GM12878 (cell line): ENCODE measurements around the gene RPS6KA4. TPM values are rescaled to one million over a fixed set of nuclear protein-coding genes. Genes with fewer than 3 reads are reported as not detected.

ENCODE experiments used
- ATF3 ChIP-seq: IDR thresholded peaks from 2 replicates; pipeline ENCODE4 v1.6.1; 2011; ENCODE audit warnings: low read depth, mild to moderate bottlenecking, low read length, moderate library complexity, borderline replicate concordance; ENCODE audit errors: extremely low read depth
- ATF7 ChIP-seq: fragments of 450-650 bp; IDR thresholded peaks from 2 replicates; pipeline ENCODE4 v1.6.1; 2016; ENCODE audit warnings: low read depth, mild to moderate bottlenecking
- BRCA1 ChIP-seq: IDR thresholded peaks from 2 replicates; pipeline ENCODE4 v1.6.1; 2011; ENCODE audit warnings: low read depth, low read length, improper control_type of control experiment
- CEBPB ChIP-seq, 2 experiments: fragments of 150-350 bp in 1 of 2; IDR thresholded peaks; 2 replicates each; pipeline ENCODE4 v1.6.1; 2012 to 2014; ENCODE audit warnings: low read depth in 2 of 2, low read length in 2 of 2, borderline replicate concordance in 1 of 2, inconsistent platforms in 1 of 2
- CREM ChIP-seq: IDR thresholded peaks from 2 replicates; pipeline ENCODE4 v1.6.1; 2014; ENCODE audit warnings: antibody characterized with exemption, low read depth
- GABPA ChIP-seq: IDR thresholded peaks from 2 replicates; pipeline ENCODE4 v1.6.1; 2014; ENCODE audit warnings: antibody characterized with exemption, low read depth, mild to moderate bottlenecking, inconsistent platforms
- GATAD2B ChIP-seq: fragments of 450-650 bp; conservative IDR thresholded peaks from 2 replicates; pipeline ENCODE4 v1.6.1; 2017; ENCODE audit warnings: low read depth, mild to moderate bottlenecking, moderate library complexity
- HCFC1 ChIP-seq: fragments of 150-350 bp; IDR thresholded peaks from 2 replicates; pipeline ENCODE4 v1.6.1; 2014; ENCODE audit warnings: low read length
- IRF4 ChIP-seq: IDR thresholded peaks from 2 replicates; pipeline ENCODE4 v1.6.1; 2011; ENCODE audit warnings: low read depth, low read length
- LARP7 ChIP-seq: fragments of 450-650 bp; IDR thresholded peaks from 2 replicates; pipeline ENCODE4 v1.6.1; 2017; ENCODE audit warnings: mild to moderate bottlenecking
- MTA2 ChIP-seq: fragments of 450-650 bp; IDR thresholded peaks from 2 replicates; pipeline ENCODE4 v1.6.1; 2016; ENCODE audit warnings: low read depth, mild to moderate bottlenecking, moderate library complexity
- MXI1 ChIP-seq: fragments of 150-350 bp; IDR thresholded peaks from 2 replicates; pipeline ENCODE4 v1.6.1; 2011; ENCODE audit warnings: low read depth, mild to moderate bottlenecking, inconsistent platforms, low read length, improper control_type of control experiment
- MYC ChIP-seq: IDR thresholded peaks from 2 replicates; pipeline ENCODE4 v1.6.1; 2011; ENCODE audit warnings: mild to moderate bottlenecking, low read length, moderate library complexity, inconsistent platforms; ENCODE audit not compliant: insufficient read depth, insufficient replicate concordance, insufficient read length, severe bottlenecking
- NFYA ChIP-seq: IDR thresholded peaks from 2 replicates; pipeline ENCODE4 v1.6.1; 2011; ENCODE audit warnings: low read depth, mild to moderate bottlenecking, low read length, improper control_type of control experiment, borderline replicate concordance
- NRF1 ChIP-seq: conservative IDR thresholded peaks from 2 replicates; pipeline ENCODE4 v1.6.1; 2011; ENCODE audit warnings: mild to moderate bottlenecking, low read depth, low read length, improper control_type of control experiment
- PAX8 ChIP-seq: fragments of 450-650 bp; IDR thresholded peaks from 2 replicates; pipeline ENCODE4 v1.6.1; 2017; ENCODE audit warnings: mild to moderate bottlenecking, moderate library complexity
- PBX3 ChIP-seq: IDR thresholded peaks from 2 replicates; pipeline ENCODE4 v1.6.1; 2011; ENCODE audit warnings: mild to moderate bottlenecking, low read depth, low read length, moderate library complexity; ENCODE audit not compliant: insufficient replicate concordance
- RAD21 ChIP-seq: IDR thresholded peaks from 2 replicates; pipeline ENCODE4 v1.6.1; 2011; ENCODE audit warnings: mild to moderate bottlenecking, low read depth, low read length, moderate library complexity; ENCODE audit not compliant: insufficient read depth
- RAD51 ChIP-seq: fragments of 450-650 bp; IDR thresholded peaks from 2 replicates; pipeline ENCODE4 v1.6.1; 2016; ENCODE audit warnings: moderate library complexity, mild to moderate bottlenecking, inconsistent platforms
- RELA ChIP-seq: fragments of 450-650 bp; IDR thresholded peaks from 2 replicates; pipeline ENCODE4 v1.8.0; 2014; ENCODE audit warnings: borderline replicate concordance; ENCODE audit not compliant: partially characterized antibody
- SPI1 ChIP-seq: IDR thresholded peaks from 2 replicates; pipeline ENCODE4 v1.6.1; 2011; ENCODE audit warnings: low read depth, mild to moderate bottlenecking, low read length, moderate library complexity, borderline replicate concordance; ENCODE audit not compliant: insufficient read depth
- SRF ChIP-seq, 2 experiments: IDR thresholded peaks; 2 replicates each; pipeline ENCODE4 v1.6.1; 2011; ENCODE audit warnings: low read depth in 2 of 2, low read length in 2 of 2, mild to moderate bottlenecking in 1 of 2, moderate library complexity in 1 of 2
- SUPT20H ChIP-seq: IDR thresholded peaks from 2 replicates; pipeline ENCODE4 v1.6.1; 2011; ENCODE audit warnings: low read depth, mild to moderate bottlenecking, low read length, moderate library complexity, borderline replicate concordance; ENCODE audit not compliant: control insufficient read depth
- TCF12 ChIP-seq: IDR thresholded peaks from 2 replicates; pipeline ENCODE4 v1.6.1; 2011; ENCODE audit warnings: low read depth, mild to moderate bottlenecking, low read length
- YY1 ChIP-seq: IDR thresholded peaks from 2 replicates; pipeline ENCODE4 v1.6.1; 2011; ENCODE audit warnings: low read depth, mild to moderate bottlenecking, low read length
- ZBED1 ChIP-seq: IDR thresholded peaks from 2 replicates; pipeline ENCODE4 v1.6.1; 2016; ENCODE audit warnings: borderline replicate concordance
- ZNF622 ChIP-seq: fragments of 450-650 bp; IDR thresholded peaks from 2 replicates; pipeline ENCODE4 v1.6.1; 2017; ENCODE audit warnings: mild to moderate bottlenecking, inconsistent platforms
- polyA plus RNA-seq, 11 experiments: library from polyadenylated mRNA; depleted of rRNA in 4 of 11; unstranded in 6 of 11; stranded (reverse) in 5 of 11; fragments of >200 nt; fragmentation: Nextera tagmentation in 4 of 11; fragmentation: Illumina TruSeq in 1 of 11; extraction: Ambion mirVana in 4 of 11; extraction: Trizol in 1 of 11; gene quantifications; 1 replicate in 1 of 11; 2 replicates in 10 of 11; pipeline versions ENCODE4 v1.2.1 to v1.2.3, GENCODE V29; 2011 to 2016; ENCODE audit warnings: inconsistent platforms in 2 of 11, missing spikeins in 2 of 11, low read depth in 1 of 11
- total RNA-seq, 4 experiments: library from RNA; depleted of rRNA in 3 of 4; stranded (reverse); fragments of >200 nt in 3 of 4; fragmentation: Illumina TruSeq in 1 of 4; extraction: Trizol in 1 of 4; gene quantifications; 2 replicates each; pipeline versions ENCODE4 v1.2.1 to v1.2.3, GENCODE V29; 2013 to 2021
- TF ChIP-seq, protein P1 (sequence below): fragments of 450-650 bp; IDR thresholded peaks from 2 replicates; pipeline ENCODE4 v1.6.1; 2016; ENCODE audit warnings: mild to moderate bottlenecking
- TF ChIP-seq, protein P2 (sequence below): fragments of 450-650 bp; IDR thresholded peaks from 2 replicates; pipeline ENCODE4 v1.6.1; 2014; ENCODE audit warnings: mild to moderate bottlenecking

Gene RPS6KA4
- total and polyA plus RNA-seq, 10 of the 15 experiments (the other 5 are each of a cell fraction or from before 2014, with no cell fraction given): 0.34 to 32.6 (median 11.3) TPM

- TF ChIP-seq IRF4 (no peak), GABPA (no peak), LARP7 (0 out of 2 replicates have a peak, but pooled peaks have one; percentile 26), MTA2 (0 out of 2 replicates have a peak, but pooled peaks have one; percentile 13), NFYA (no peak), ZBED1 (no peak), YY1 (0 out of 2 replicates have a peak, but pooled peaks have one; percentile 32), NRF1 (peak; percentile 24; the same call in 1 of the 2 replicates), MYC (no peak), BRCA1 (no peak), SPI1 (no peak), ATF3 (no peak), TCF12 (no peak), PAX8 (no peak), ATF7 (no peak), SRF (IDR thresholded peaks at IDR 0.05; ENCODE audit: low read depth in 2 of 2, low read length in 2 of 2) (no peak), RELA (no peak), GATAD2B (no peak), SUPT20H (no peak), RAD21 (peak; percentile 40), ZNF622 (no peak), RAD51 (no peak), CREM (no peak), PBX3 (no peak), CEBPB (IDR thresholded peaks at IDR 0.05; ENCODE audit: borderline replicate concordance in 1 of 2, low read depth in 2 of 2, low read length in 2 of 2) (no peak), MXI1 (peak; percentile 36; the same call in 1 of the 2 replicates), HCFC1 (no peak)
- TF ChIP-seq, protein P1, sequence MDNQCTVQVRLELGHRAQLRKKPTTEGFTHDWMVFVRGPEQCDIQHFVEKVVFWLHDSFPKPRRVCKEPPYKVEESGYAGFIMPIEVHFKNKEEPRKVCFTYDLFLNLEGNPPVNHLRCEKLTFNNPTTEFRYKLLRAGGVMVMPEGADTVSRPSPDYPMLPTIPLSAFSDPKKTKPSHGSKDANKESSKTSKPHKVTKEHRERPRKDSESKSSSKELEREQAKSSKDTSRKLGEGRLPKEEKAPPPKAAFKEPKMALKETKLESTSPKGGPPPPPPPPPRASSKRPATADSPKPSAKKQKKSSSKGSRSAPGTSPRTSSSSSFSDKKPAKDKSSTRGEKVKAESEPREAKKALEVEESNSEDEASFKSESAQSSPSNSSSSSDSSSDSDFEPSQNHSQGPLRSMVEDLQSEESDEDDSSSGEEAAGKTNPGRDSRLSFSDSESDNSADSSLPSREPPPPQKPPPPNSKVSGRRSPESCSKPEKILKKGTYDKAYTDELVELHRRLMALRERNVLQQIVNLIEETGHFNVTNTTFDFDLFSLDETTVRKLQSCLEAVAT: no peak
- TF ChIP-seq, protein P2, sequence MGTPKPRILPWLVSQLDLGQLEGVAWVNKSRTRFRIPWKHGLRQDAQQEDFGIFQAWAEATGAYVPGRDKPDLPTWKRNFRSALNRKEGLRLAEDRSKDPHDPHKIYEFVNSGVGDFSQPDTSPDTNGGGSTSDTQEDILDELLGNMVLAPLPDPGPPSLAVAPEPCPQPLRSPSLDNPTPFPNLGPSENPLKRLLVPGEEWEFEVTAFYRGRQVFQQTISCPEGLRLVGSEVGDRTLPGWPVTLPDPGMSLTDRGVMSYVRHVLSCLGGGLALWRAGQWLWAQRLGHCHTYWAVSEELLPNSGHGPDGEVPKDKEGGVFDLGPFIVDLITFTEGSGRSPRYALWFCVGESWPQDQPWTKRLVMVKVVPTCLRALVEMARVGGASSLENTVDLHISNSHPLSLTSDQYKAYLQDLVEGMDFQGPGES: no peak
Measured at GRCh38 chr11:64359712-64360445, 917 bp downstream of the RPS6KA4 start (continued).
